BE2C (cell line): Measurements from ENCODE around the gene FAM43B. TPM values are rescaled to one million over a fixed set of nuclear protein-coding genes. Genes with fewer than 3 reads are reported as not detected.

Source experiments
- DNase-seq: peaks from one replicate; pipeline ENCODE4 v3.0.0-alpha.2; 2020
- H3K27me3 ChIP-seq: fragments of 250-450 bp; sonication (Bioruptor Pico); 2 replicates; pipeline ENCODE4 v1.5.1; 2020; ENCODE audit warnings: mild to moderate bottlenecking
- H3K36me3 ChIP-seq: fragments of 250-450 bp; sonication (Bioruptor Pico); 2 replicates; pipeline ENCODE4 v1.5.1; 2020; ENCODE audit warnings: mild to moderate bottlenecking
- H3K4me1 ChIP-seq: fragments of 250-450 bp; sonication (Bioruptor Pico); 2 replicates; pipeline ENCODE4 v1.5.1; 2020
- H3K4me3 ChIP-seq: 2 replicates; pipeline ENCODE4 v1.5.1; 2011; ENCODE audit warnings: low read depth, low read length
- H3K9me3 ChIP-seq: fragments of 250-450 bp; sonication (Bioruptor Pico); 2 replicates; pipeline ENCODE4 v1.5.1; 2020
- CTCF ChIP-seq: IDR thresholded peaks from 2 replicates; pipeline ENCODE4 v1.5.1; 2012; ENCODE audit warnings: mild to moderate bottlenecking, low read depth, low read length
- polyA plus RNA-seq: library from polyadenylated mRNA; unstranded; fragments of >200 nt; gene quantifications from one replicate; pipeline ENCODE4 v1.2.1, GENCODE V29; 2012; ENCODE audit warnings: low read depth, missing spikeins; ENCODE audit not compliant: insufficient read length, insufficient read depth

FAM43B gene
- 4.0 TPM for polyA plus RNA-seq

- Histone ChIP-seq H3K4me1 (no peaks in the 10 kb centered on the region), H3K36me3 (no peaks in the 10 kb centered on the region), H3K9me3 (no peaks in the 10 kb centered on the region), H3K27me3 (peaks cover 15% of the 10 kb centered on the region), H3K4me3 (peak within 1 kb of the TSS; percentile 50)
- DNase-seq: peak; percentile 86
- no peak for TF ChIP-seq CTCF
These were observed at the start of gene FAM43B for GRCh38 chr1:20551945-20552727. Gene FAM43B, plus strand, starts transcription at chr1:20552573. Its CDS starts 401 bp downstream, at chr1:20552974.

GRCh38 chr1:20505488-20505887, 46.9 kb upstream of the FAM43B start:
- H3K4me3 ChIP-seq: no peak overlapping the region
- no peaks in the 10 kb centered on the region for H3K27me3 ChIP-seq
- no peak for DNase-seq
- no peaks in the 10 kb centered on the region for H3K4me1 ChIP-seq
- no peak for TF ChIP-seq CTCF
- H3K9me3 ChIP-seq: no peaks in the 10 kb centered on the region
- H3K36me3 ChIP-seq: peaks cover 3% of the 10 kb centered on the region; the same call in 1 of the 2 replicates

GRCh38 chr1:20507248-20507563, 45.2 kb upstream of the FAM43B start:
- no peaks in the 10 kb centered on the region for H3K27me3 ChIP-seq
- no peak for TF ChIP-seq CTCF
- 0 out of 2 replicates have a peak, but pooled peaks cover under 1% of the 10 kb centered on the region for H3K36me3 ChIP-seq
- no peaks in the 10 kb centered on the region for H3K9me3 ChIP-seq
- no peak for DNase-seq
- H3K4me3 ChIP-seq: peak overlapping the region; percentile 89
- H3K4me1 ChIP-seq: no peaks in the 10 kb centered on the region

- TF ChIP-seq CTCF: no peak
- Histone ChIP-seq H3K4me1 (no peaks in the 10 kb centered on the region), H3K36me3 (no peaks in the 10 kb centered on the region), H3K27me3 (no peaks in the 10 kb centered on the region), H3K9me3 (no peaks in the 10 kb centered on the region), H3K4me3 (peak within 1 kb of the TSS; percentile 89)
- peak; percentile 87 for DNase-seq
These were observed 44.6 kb upstream of the FAM43B start, which contains the start of gene MUL1 for GRCh38 chr1:20507564-20508410. Gene MUL1, minus strand, starts transcription at chr1:20508151. Its CDS starts 127 bp downstream, at chr1:20508024.

GRCh38 chr1:20508411-20508771, 44.0 kb upstream of the FAM43B start:
- DNase-seq: no peak
- no peak for TF ChIP-seq CTCF
- no peaks in the 10 kb centered on the region for H3K27me3 ChIP-seq
- H3K9me3 ChIP-seq: no peaks in the 10 kb centered on the region
- H3K4me3 ChIP-seq: peak overlapping the region; percentile 89
- no peaks in the 10 kb centered on the region for H3K36me3 ChIP-seq
- no peaks in the 10 kb centered on the region for H3K4me1 ChIP-seq
